CD4-positive, CD25-positive, alpha-beta regulatory T cell (primary cell): ENCODE measurements around the gene ARHGAP23. TPM values are rescaled to one million over a fixed set of nuclear protein-coding genes. Genes with fewer than 3 reads are reported as not detected.

Experiments
- ATAC-seq, 2 donors: fragments of 150-1000 bp; cut with Tn5 transposase; one replicate each; pipeline ENCODE4 v1.10.0; 2021; ENCODE audit warnings: low read depth in 2 of 2, moderate number of reproducible peaks in 2 of 2, moderate library complexity in 1 of 2
- DNase-seq, 3 donors: peaks; one replicate each; pipeline versions ENCODE4 v3.0.0 to v3.0.0-alpha.2; 2012 to 2022; ENCODE audit warnings: mixed read lengths in 1 of 3
- H3K27ac ChIP-seq: one replicate; pipeline ENCODE4 v1.7.0; 2013; ENCODE audit warnings: mild to moderate bottlenecking, low read length; ENCODE audit not compliant: insufficient read depth, poor library complexity, severe bottlenecking
- H3K27me3 ChIP-seq: one replicate; pipeline ENCODE4 v1.7.0; 2013; ENCODE audit warnings: low read length; ENCODE audit not compliant: control insufficient read depth, insufficient read depth
- H3K36me3 ChIP-seq: one replicate; pipeline ENCODE4 v1.7.0; 2013; ENCODE audit warnings: mild to moderate bottlenecking, low read length, moderate library complexity; ENCODE audit not compliant: control insufficient read depth, insufficient read depth
- H3K4me1 ChIP-seq: 2 replicates; pipeline ENCODE4 v1.7.0; 2013; ENCODE audit warnings: mild to moderate bottlenecking, low read length; ENCODE audit not compliant: insufficient read depth, control insufficient read depth, poor library complexity, severe bottlenecking
- H3K4me3 ChIP-seq: one replicate; pipeline ENCODE4 v1.7.0; 2013; ENCODE audit warnings: low read depth, mild to moderate bottlenecking, low read length, moderate library complexity
- H3K9me3 ChIP-seq, 2 experiments: 1 replicate in 1 of 2; 2 replicates in 1 of 2; pipeline ENCODE4 v1.7.0; 2013; ENCODE audit warnings: low read length in 2 of 2, mild to moderate bottlenecking in 1 of 2, moderate library complexity in 1 of 2; ENCODE audit not compliant: control insufficient read depth in 2 of 2
- H3K27ac Mint-ChIP-seq, 3 donors: one replicate each; pipeline ENCODE4 v1.8.0; 2020 to 2022; ENCODE audit warnings: mild to moderate bottlenecking in 3 of 3, mixed read lengths in 3 of 3, moderate library complexity in 2 of 3
- H3K27me3 Mint-ChIP-seq: one replicate; pipeline ENCODE4 v1.8.0; 2022; ENCODE audit warnings: mild to moderate bottlenecking, mixed read lengths
- H3K36me3 Mint-ChIP-seq: one replicate; pipeline ENCODE4 v1.8.0; 2020; ENCODE audit warnings: mixed read lengths
- H3K4me1 Mint-ChIP-seq, 4 donors: one replicate each; pipeline ENCODE4 v1.8.0; 2020 to 2022; ENCODE audit warnings: mixed read lengths in 4 of 4, mild to moderate bottlenecking in 1 of 4
- H3K4me3 Mint-ChIP-seq, 4 donors: one replicate each; pipeline ENCODE4 v1.8.0; 2020 to 2022; ENCODE audit warnings: mild to moderate bottlenecking in 4 of 4, mixed read lengths in 4 of 4, moderate library complexity in 3 of 4
- H3K9me3 Mint-ChIP-seq, 7 donors: one replicate each; pipeline ENCODE4 v1.8.0; 2020 to 2022; ENCODE audit warnings: mixed read lengths in 7 of 7, mild to moderate bottlenecking in 3 of 7, moderate library complexity in 2 of 7
- polyA plus RNA-seq, 4 donors: library from polyadenylated mRNA; unstranded; fragments of 300-500 nt; fragmentation: Illumina TruSeq; gene quantifications; one replicate each; pipeline ENCODE4 v1.2.3, GENCODE V29; 2021
- total RNA-seq: library from RNA; stranded (reverse); gene quantifications from one replicate; pipeline ENCODE4 v1.2.3, GENCODE V29; 2022

Gene ARHGAP23
- total and polyA plus RNA-seq, 5 donors from 2014 or later = 0.22 to 2.3 (median 0.30) TPM; not detected in 2

DNA sequence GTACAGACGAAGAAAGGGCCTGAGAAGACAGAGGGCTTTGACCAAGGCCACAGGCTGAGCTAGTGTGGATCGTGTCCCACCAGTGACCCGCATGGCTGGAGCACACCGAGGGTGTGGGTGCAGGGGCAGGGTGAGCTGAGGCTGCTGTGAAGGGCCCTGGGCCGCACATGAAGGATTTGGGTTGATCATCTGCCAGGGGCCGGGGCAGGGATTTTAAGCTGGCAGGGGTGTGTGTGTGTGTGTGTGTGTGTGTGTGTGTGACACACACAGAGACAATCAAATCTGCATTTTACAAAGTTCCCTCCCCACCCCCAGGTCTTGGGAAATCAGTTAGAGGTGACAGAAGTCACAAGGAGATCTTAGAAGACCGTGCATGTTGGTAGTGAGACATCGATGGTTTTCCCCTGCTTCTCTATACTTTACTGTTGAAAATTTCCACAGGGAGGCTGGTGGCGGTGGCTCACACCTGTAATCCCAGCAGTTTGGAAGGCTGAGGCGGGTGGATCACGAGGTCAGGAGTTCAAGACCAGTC lies 112.3 kb downstream of the ARHGAP23 start:
- DNase-seq (no peak), ATAC-seq (no peak)
- Mint-ChIP-seq H3K27ac (peak overlapping the region in 1 of 3 donors; percentile 9), H3K4me3 (no peak overlapping the region), H3K9me3 (peaks cover 0 to 2% (median 0%) of the 10 kb centered on the region in 7 donors), H3K4me1 (no peaks in the 10 kb centered on the region), H3K36me3 (no peaks in the 10 kb centered on the region), H3K27me3 (peaks cover 28% of the 10 kb centered on the region)
- H3K4me3 ChIP-seq = no peak overlapping the region
- H3K4me1 ChIP-seq = no peaks in the 10 kb centered on the region
- H3K36me3 ChIP-seq = no peaks in the 10 kb centered on the region
- H3K27me3 ChIP-seq = no peaks in the 10 kb centered on the region
- no peak overlapping the region for H3K27ac ChIP-seq
- no peaks in the 10 kb centered on the region for H3K9me3 ChIP-seq

DNA sequence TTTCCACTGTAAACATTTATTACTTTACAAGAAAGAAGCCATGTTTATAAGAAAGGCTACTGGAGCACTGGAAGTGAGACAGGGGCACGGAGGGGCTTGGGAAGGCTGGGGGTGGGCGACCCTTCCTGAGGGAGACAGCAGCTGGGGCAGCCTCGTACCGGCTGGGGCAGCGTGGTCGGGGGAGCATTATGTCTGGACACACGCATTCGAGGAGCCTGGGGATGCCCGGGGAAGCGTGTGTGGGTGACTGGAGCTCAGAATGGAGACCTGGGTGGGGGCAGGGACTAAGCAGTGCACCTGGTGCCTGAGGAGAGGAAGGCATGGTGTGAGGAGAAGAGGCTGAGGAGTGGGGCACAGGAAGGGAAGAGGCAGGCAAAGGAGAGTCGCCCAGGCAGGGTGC lies 113.0 kb downstream of the ARHGAP23 start:
- Histone ChIP-seq H3K27ac (no peak overlapping the region), H3K4me1 (no peaks in the 10 kb centered on the region), H3K36me3 (no peaks in the 10 kb centered on the region), H3K27me3 (no peaks in the 10 kb centered on the region), H3K4me3 (no peak overlapping the region), H3K9me3 (no peaks in the 10 kb centered on the region)
- H3K9me3 Mint-ChIP-seq = peaks cover 0 to 2% (median 0%) of the 10 kb centered on the region in 7 donors
- DNase-seq (no peak), ATAC-seq (no peak)
- no peak overlapping the region for H3K27ac Mint-ChIP-seq
- H3K36me3 Mint-ChIP-seq = no peaks in the 10 kb centered on the region
- no peaks in the 10 kb centered on the region for H3K4me1 Mint-ChIP-seq
- no peak overlapping the region for H3K4me3 Mint-ChIP-seq
- peaks cover 24% of the 10 kb centered on the region for H3K27me3 Mint-ChIP-seq

DNA sequence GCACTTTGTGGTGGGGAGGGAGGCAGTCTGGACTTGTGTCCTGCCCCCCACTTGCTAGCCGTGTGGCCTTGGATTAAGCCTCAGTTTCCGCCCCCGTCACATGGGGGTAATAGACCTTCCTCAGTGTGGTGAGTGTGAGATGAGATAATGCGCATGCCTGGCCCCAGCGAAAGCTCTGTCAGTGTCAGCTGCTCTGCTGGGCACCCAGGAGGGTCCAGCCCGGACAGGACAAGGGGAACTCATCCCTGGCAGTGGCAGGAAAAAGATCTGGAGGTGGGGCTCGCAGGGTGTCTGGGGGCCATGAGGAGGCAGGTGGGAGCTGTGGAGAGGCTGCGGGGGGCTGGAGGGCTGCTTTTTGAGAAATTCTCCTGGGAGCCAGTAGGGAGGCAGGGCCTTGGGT lies 114.0 kb downstream of the ARHGAP23 start:
- no peak overlapping the region for H3K27ac Mint-ChIP-seq
- H3K36me3 Mint-ChIP-seq = no peaks in the 10 kb centered on the region
- no peak overlapping the region for H3K4me3 Mint-ChIP-seq
- H3K9me3 Mint-ChIP-seq = peaks cover 0 to 2% (median 0%) of the 10 kb centered on the region in 7 donors
- H3K27me3 Mint-ChIP-seq = peaks cover 18% of the 10 kb centered on the region
- no peaks in the 10 kb centered on the region for H3K9me3 ChIP-seq
- no peak overlapping the region for H3K27ac ChIP-seq
- no peaks in the 10 kb centered on the region for H3K4me1 ChIP-seq
- H3K4me1 Mint-ChIP-seq = peaks cover 0 to 5% (median 0%) of the 10 kb centered on the region in 4 donors
- no peak for DNase-seq
- H3K27me3 ChIP-seq = no peaks in the 10 kb centered on the region
- H3K36me3 ChIP-seq = no peaks in the 10 kb centered on the region
- ATAC-seq = no peak
- no peak overlapping the region for H3K4me3 ChIP-seq

DNA sequence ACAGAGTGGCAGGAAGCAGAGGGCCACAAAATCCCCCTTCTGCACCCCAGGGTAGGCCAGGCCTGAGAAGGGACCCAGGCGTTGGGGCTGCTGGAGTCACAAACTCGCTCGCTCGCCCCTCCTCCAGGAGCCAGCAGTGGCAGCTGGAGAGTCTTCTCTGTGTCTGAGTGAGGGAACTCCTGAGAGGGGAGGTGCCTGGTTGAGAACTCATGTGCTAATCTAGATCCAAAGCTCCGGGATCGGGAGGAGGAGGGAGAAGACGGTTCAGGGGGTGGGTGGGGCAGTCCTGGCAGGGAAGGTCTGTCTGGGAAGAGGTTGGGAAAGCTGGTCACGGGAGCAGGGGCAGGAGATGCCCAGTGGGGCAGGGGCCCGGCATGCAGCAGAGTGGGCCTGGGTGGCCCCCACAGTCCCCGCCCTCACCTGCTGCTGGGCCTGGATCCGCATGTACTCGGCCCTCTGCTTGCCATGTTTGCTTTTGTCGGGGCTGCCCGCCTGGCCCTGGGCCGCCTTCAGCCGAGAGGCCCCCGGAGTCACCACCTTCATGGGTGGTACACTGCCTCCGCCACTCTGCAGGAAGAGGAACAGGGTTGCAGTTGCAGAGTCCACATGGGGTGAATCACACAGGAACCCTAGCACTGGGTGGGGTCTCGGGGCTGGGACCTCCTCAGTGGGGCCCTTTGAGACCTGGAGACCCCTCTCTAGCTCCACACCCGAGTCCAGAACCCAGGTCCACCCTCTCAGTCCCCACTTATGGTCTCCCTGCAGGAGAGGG lies 115.3 kb downstream of the ARHGAP23 start:
- DNase-seq = no peak
- Mint-ChIP-seq H3K36me3 (no peaks in the 10 kb centered on the region), H3K27ac (no peak overlapping the region), H3K9me3 (peaks cover 0 to 2% (median 0%) of the 10 kb centered on the region in 7 donors), H3K4me3 (no peak overlapping the region), H3K27me3 (peaks cover 15% of the 10 kb centered on the region), H3K4me1 (peaks cover 0 to 5% (median 0%) of the 10 kb centered on the region in 4 donors)
- no peaks in the 10 kb centered on the region for H3K4me1 ChIP-seq
- H3K27me3 ChIP-seq = no peaks in the 10 kb centered on the region
- no peaks in the 10 kb centered on the region for H3K36me3 ChIP-seq
- no peaks in the 10 kb centered on the region for H3K9me3 ChIP-seq
- H3K4me3 ChIP-seq = no peak overlapping the region
- ATAC-seq = no peak
- H3K27ac ChIP-seq = no peak overlapping the region

DNA sequence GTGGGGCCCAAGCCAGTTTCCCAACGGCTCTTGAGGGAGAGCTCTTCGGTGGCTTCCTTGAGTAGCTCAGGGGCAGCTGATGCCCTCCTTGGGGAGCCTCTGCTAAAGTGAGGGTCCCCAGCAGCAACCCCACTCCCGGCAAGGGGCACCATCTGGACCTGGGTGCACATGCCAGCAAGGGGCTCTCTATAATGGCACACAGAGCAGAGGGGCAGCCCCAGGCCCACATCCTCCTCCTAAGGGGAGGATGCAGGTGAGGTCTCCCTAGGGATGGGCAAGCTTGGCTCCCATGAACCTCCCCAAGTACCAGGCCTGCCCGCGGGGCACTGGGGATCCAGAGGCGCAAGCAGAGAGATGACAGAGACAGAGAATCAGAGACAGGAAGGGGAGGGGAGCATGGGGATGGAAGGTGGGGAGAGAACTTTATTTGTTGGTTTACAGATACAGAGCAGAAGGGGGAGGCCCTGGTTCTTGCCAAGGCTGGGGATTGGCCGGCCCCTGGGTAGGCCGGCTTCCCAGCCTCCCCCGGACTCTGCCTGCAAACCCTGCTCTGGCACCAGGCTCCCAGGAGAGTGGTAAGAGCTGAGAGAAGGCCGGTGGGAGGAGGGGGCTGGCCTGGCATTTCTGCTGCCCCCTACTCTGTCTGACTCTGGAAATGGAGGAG lies 116.0 kb downstream of the ARHGAP23 start:
- H3K4me1 Mint-ChIP-seq = peaks cover 0 to 5% (median 0%) of the 10 kb centered on the region in 4 donors
- Histone ChIP-seq H3K27me3 (no peaks in the 10 kb centered on the region), H3K36me3 (no peaks in the 10 kb centered on the region), H3K27ac (no peak overlapping the region), H3K4me1 (no peaks in the 10 kb centered on the region), H3K9me3 (no peaks in the 10 kb centered on the region), H3K4me3 (no peak overlapping the region)
- H3K27me3 Mint-ChIP-seq = peaks cover 17% of the 10 kb centered on the region
- H3K36me3 Mint-ChIP-seq = no peaks in the 10 kb centered on the region
- H3K9me3 Mint-ChIP-seq = peaks cover 0 to 2% (median 0%) of the 10 kb centered on the region in 7 donors
- ATAC-seq (no peak), DNase-seq (no peak)
- no peak overlapping the region for H3K27ac Mint-ChIP-seq
- no peak overlapping the region for H3K4me3 Mint-ChIP-seq

DNA sequence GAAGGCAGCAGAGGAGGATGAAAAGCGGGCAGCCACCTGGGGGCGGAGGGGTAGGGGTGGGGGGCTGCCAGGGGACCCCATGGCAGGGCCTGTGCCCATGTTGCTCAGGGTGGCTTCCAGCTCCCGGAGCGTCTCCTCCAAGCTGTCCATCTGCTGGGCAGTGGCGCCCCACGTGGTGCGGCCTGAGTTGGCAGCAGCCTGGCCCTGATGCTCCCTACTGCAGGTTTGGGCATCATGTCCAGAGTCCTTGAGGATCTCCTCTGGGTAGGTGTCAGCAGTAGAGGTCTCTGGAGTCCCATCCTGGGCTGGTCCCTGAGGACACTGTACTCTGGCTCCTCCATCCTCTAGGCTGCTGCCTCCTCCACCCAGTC lies 116.6 kb downstream of the ARHGAP23 start:
- H3K27me3 ChIP-seq = no peaks in the 10 kb centered on the region
- H3K4me3 Mint-ChIP-seq = no peak overlapping the region
- no peak for ATAC-seq
- no peaks in the 10 kb centered on the region for H3K36me3 ChIP-seq
- no peak overlapping the region for H3K27ac Mint-ChIP-seq
- H3K27me3 Mint-ChIP-seq = peaks cover 17% of the 10 kb centered on the region
- no peak overlapping the region for H3K4me3 ChIP-seq
- no peak overlapping the region for H3K27ac ChIP-seq
- no peaks in the 10 kb centered on the region for H3K36me3 Mint-ChIP-seq
- no peak for DNase-seq
- peaks cover 0 to 5% (median 0%) of the 10 kb centered on the region in 4 donors for H3K4me1 Mint-ChIP-seq
- no peaks in the 10 kb centered on the region for H3K9me3 ChIP-seq
- H3K4me1 ChIP-seq = no peaks in the 10 kb centered on the region
- H3K9me3 Mint-ChIP-seq = peaks cover 0 to 2% (median 0%) of the 10 kb centered on the region in 7 donors

DNA sequence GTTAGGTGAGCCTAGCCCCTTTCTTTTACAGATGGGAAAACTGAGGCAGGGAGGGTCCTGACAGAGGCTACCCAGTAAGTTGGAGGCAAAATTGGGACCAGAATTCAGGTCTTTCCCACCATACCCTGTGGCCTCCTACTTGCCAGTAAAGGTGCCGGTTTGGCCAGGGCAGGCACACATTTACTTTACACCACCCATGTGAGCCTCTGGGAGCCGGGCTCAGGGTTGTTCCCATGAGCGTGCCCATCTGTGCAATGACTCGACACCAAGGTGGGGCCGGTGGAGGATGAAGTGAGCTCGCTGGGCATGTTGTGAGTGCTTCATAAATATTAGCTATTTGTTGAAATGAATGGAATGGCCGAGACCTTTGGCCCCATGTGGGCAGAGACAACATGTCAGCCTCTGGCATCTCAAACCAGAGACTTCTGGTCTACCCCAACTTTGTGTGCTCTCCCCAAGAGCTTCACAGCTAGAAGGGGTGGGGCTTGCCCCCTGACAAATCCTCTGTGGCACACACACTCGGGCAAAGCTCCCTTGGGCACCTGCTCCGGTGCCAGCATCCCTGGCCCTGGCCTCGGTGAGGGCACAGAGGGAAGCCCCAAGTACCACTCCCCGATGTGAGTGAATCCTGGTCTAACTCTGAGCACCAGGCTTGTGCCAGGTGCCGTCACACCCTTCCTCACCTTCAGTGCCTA lies 117.4 kb downstream of the ARHGAP23 start:
- no peaks in the 10 kb centered on the region for H3K27me3 ChIP-seq
- H3K27ac ChIP-seq = no peak overlapping the region
- H3K4me1 ChIP-seq = no peaks in the 10 kb centered on the region
- H3K4me3 ChIP-seq = no peak overlapping the region
- H3K27ac Mint-ChIP-seq = no peak overlapping the region
- DNase-seq = no peak
- no peaks in the 10 kb centered on the region for H3K36me3 Mint-ChIP-seq
- no peaks in the 10 kb centered on the region for H3K9me3 ChIP-seq
- H3K4me1 Mint-ChIP-seq = peaks cover 0 to 5% (median 0%) of the 10 kb centered on the region in 4 donors
- H3K27me3 Mint-ChIP-seq = peaks cover 13% of the 10 kb centered on the region
- no peaks in the 10 kb centered on the region for H3K36me3 ChIP-seq
- H3K4me3 Mint-ChIP-seq = no peak overlapping the region
- ATAC-seq = no peak
- peaks cover 0 to 2% (median 0%) of the 10 kb centered on the region in 7 donors for H3K9me3 Mint-ChIP-seq
